AML-193 (cell line): ENCODE measurements around the gene MEA1.

Experiments used
- DNase-seq, 2 experiments: peaks; one replicate each; lab custom pipeline; 2025; lab: John Stamatoyannopoulos, UW

Gene MEA1

DNA sequence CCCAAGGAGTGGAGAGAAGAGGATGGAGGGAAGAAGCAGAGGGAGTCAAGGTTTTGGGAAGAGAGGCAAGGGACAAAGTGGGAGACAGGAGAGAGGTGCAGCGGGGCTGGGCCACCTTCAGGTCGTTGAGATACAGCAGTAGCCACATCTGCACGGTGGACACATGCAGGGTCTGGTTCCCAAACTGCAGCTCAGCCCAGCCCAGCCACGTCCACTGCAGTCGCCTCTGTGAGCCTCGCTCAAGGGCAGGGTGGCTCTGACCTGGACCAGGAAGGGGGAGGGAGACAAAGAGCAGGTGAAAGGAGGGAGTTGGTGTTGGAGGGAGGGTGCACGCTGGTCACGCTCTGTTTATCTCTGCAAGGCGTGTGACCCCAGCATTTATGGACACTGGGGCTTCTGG, 25.0 kb upstream of the MEA1 start:
- no peak for DNase-seq

DNA sequence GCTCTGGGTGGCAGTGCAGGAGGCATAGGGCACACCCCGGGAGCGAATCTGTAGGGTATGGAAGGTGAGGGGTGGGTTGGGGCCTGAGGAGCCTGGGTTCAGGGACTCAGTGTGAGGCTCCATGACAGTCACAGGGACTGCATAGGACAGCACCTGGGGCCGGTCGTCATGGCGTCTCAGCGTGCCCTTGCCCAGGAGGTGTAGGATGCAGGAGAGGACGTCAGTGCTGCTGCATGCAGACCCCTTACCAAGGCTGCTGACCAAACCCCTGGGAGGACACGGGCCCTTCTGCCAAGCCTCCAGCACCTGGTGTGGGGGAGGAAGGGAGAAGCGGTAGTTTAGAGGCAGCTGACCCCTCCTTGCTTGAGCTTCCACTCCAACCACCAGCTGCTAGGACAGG, 24.0 kb upstream of the MEA1 start:
- no peak for DNase-seq

DNA sequence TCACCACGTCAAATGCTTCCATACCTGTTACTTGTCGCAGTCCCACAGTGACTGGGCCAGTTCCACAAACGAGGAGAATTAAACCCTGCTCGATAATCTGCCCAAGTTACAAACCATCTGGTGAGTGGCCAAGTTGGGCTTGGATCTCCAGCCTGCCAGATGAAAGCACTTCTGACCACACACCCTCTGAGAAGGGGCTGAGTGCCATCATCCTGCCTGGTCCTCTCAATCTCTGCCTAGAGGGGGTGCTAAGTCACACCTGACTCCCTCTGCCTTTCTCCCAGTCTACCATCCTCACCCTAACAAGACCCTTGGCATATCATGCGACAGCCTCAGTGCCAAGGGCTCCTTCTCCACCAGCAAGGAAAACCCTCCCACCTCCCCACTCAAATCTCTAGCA, 23.5 kb upstream of the MEA1 start:
- no peak for DNase-seq

DNA sequence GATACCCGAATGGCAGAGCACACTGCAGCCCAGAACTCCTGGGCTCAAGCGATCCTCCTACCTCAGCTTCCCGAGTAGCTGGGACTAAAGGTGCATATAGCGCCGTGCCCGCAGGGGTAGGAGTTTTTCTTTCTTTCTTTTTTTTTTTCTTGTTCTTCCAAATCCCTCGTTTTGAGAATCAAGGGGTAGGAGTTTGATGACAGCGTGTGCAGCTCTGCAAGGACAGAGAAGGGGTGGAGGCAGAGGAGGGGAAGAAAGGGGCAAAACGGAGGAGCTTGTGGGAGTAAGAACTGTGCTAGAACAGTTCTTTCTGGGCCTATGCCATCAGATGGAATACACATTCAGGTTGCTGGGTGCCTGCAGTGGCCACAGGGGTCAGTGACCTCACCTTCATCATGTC, 23.0 kb upstream of the MEA1 start:
- DNase-seq, result no peak

DNA sequence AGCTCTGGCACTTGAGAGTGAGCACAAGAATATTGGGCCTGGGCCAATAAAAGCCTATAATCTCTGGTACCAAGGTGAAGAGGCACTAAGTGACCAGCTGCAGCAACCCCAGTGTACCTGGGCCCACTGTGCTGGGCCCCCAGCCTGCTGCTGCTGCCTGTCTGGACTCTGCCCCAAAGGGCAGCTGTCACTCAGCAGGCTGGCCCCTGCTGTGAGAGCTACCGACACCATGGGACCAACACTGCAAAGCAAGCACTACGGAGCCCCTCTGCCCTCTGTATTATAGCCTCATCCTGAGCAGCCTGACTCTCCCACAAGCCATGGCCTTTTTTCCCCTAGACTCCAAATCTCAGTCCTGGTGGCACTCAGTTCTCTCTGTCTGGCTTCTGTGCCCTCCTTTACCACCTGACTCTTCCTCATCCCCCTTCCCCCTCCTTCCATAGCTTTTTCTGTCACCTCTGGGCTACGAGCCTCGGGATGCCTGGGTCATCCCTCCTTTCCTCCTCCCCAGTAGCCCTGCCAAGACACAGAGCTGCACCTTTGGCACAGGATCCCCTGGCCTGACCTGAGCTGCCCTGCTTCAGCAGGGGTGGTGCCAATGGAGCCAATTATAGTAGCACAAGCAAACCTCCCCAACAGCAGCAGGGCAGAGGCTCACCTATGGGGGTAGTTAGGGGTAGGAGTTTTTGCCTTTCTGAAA, 21.9 kb upstream of the MEA1 start:
- no peak for DNase-seq

DNA sequence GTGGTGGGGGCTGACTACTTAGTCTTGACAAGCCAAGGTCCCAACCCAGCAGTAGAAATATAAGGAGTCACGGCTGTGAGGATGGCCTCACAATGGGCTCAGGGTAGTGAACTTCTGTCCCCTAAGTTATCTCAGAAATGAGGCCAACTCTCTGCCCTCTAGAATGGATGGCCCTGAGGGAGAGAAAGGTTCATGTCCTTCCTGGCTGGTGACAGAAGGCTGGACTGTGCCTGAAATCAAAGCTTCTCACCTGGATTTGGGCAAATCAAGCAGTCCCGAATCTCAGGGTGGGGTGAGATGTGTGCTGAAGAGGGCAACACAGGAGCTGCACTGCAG, 20.4 kb upstream of the MEA1 start:
- no peak for DNase-seq

DNA sequence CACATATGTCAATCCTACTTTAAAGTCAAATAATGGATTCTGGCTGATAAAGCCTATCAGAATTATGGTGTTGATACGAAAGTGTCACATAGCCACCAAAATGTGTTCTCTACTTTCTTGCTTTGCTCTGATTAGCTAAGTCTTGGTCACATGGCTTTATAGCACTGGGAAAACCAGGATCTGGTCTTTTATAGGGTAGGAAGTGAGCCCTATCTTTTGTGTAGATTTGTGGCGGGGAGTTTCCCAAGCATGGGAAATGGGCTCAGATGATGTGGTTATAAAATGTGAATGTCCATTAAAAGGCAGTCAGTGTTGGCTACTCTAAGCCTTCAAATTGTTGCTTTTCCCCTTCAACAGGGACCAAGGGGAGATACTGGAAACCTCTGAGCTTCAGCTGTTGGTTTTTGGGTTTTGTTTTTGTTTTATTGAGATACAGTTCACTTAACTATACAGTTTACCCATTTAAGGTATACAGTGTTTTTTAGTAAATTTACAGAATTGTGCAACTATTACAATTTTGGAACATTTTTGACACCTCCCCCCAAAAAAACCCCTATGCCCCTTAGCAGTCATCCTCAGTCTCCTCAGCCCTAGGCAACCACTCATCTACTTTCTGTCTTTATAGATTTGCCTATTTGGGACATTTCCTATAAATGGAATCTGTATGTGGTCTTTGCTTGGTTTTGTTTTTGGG, 19.9 kb upstream of the MEA1 start:
- no peak for DNase-seq

DNA sequence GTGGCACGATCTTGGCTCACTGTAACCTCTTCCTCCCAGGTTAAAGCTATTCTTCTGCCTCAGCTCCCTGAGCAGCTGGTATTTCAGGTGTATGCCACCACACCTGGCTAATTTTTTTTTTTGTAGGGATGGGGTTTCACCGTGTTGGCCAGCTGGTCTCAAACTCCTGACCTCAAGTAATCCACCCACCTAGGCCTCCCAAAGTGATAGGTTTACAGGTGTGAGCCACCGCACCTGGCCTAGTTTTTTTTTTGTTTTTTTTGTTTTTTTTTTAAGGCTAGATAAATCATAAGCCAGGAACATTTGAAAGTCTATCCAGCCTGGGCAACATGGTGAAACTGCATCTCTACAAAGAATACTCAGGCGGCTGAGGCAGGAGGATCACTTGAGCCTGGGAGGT, 18.6 kb upstream of the MEA1 start:
- no peak for DNase-seq

DNA sequence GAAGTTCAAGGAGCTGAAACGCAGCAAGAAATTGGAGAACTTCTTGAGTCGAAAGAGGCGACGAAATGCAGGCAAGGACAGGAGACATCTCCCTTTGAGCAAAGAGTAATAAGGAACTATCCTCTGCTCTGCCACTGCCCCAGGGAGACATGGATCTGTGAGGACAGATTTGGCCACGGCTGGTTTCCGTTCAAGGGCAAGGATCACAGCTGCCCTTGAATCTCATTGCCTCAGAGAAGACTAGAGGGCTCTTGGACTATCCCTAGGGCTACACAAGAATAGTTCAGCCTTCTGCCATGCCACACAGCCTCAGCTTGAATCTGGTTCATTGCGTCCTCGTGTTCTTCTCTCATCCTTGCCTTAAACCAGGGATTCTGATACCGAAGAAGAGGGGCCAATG, 15.4 kb upstream of the MEA1 start:
- DNase-seq, result no peak

DNA sequence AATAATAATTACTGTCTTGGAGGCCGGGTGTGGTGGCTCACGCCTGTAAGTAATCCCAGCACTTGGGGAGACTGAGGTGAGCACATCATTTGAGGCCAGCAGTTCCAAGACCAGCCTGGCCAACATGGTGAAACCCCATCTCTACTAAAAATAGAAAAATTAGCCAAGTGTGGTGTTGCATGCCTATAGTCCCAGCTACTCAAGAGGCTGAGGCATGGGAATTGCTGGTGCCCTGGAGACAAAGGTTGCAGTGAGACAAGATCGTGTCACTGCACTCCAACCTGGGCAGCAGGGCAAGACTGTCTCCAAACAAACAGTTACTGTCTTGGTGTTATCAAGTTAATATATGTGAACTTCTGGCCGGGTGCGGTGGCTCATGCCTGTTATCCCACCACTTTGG, 12.6 kb upstream of the MEA1 start:
- DNase-seq, result no peak

DNA sequence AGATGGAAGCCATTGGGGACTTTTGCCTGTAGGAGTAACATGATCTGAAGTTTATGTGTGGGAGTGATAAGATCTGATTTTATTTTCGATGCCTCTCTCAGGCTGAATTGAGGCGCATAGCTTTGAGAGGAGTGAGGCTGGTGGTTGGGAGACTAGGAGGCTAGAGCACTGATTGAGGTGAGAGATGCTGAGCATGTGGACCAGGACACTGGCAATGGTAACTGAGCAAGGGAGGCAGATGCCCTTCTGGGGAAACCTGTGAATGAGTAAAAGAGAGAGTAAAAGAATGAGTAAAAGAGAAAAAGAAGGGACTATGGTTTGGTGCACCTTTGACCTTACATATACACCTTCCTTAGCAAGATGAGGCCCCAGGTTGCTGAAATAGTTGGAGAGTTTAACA, 10.7 kb upstream of the MEA1 start:
- DNase-seq, result no peak

DNA sequence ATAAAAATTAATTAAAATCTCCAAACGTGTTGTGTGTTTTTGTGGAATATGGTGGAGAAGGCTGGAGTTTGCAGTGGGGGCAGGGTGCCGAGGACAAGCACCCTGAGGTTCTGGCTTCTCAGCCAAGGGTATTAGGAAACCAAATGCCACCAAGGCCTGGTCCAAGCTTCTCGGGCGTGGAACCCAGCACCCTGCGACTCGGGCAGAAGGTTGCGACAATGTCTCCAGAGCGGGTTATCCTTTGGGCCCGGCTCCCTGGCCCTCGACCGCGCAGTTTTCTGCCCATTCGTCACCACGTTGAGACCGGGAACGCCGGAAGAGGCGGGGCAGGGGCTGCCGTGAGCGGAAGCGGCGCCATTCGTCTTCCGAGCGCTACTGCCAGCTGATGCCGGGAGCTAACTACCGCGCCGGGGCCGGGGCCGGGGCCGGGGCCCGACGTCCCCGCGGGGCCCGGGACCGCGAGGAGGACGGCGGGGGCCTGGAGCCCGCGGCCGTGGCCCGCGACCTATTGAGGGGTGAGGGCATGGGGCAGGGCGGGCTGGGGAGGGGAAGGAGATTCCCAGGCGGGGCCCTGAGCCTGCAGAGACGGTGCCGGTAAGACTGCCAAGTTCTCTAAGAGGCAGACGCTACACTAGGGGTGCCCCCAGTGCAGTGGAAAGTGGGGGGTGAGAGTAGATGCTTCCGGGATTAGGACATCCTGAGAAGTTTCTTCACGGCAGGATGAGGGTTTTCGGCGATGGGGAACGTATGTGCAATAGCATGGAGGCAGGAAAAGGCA, 7.7 kb upstream of the MEA1 start, which contains the start of gene RRP36:
RRP36 (plus strand) TSS at position 354 of the 778 bp plus-strand sequence; CDS start at position 386, 32 bp downstream.
- DNase-seq, result peak; percentile 67 to 76

DNA sequence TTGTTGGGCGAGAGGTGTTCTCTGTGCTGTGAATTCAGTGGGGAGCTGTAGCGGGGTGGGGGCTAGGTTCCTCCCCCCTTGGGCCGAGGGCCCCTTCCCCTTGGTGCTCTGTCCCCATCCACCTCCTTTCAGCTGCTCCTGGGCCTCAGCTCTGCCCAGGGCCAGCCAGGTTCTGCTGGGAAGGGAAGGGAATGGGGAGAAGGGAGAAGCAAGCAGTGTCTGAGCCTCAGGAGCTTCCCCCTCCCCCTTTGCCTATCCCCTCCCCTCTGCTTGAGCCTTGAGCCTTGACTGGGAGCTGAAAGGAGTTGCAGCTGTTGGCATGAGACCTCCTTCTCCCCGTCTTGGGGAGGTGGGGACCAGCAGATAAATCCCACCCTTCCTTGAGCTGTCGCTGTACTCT, 7.1 kb upstream of the MEA1 start:
- DNase-seq, result no peak

DNA sequence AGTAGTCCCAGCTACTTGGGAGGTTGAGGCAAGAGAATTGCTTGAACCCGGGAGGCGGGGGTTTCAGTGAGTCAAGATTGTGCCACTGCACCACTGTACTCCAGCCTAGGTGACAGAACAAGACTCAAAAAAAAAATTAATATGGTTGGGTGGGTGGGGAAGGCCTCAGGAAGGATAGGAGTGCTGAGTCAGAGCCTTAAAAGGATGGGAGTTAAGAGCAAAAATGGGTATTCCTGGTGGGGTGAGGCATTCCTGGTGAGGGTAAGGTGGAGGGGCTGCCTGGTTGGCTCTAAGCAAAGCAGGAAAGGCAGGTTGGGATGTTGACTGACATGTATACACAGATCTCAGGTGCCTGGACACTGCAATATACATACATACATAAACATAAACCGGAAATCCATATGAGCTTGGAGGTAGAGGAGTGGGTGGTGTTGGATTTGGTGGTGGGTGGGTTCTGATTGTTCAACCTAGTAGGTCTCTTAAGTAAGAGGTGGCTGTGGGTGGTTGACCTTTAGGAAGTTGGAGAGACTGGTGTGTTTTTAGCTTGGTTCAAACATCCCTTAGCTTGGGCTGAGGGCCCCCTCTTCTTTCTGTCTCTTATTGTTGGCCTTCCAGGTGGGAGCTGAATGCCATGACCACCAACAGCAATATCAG, 6.4 kb upstream of the MEA1 start:
- DNase-seq, result no peak

DNA sequence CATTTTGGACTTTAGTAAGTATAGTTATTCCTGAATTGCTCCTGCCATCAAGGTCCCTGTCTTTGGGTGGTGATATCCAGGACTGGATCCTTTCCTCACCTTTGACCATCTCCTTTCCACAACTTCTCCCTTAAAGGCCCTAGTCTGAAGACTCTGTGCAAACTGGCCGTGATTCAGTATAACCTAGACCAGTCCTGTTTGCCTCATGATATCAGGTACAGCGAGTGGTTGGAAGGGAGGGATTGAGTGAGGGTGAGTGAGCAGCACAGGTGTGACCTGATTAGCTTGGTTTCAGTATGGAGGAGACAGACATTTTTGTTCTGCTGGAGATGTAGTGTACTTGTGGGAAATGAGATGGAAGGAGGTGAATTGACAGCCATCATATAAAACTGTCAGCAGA, 5.4 kb upstream of the MEA1 start:
- DNase-seq, result no peak

DNA sequence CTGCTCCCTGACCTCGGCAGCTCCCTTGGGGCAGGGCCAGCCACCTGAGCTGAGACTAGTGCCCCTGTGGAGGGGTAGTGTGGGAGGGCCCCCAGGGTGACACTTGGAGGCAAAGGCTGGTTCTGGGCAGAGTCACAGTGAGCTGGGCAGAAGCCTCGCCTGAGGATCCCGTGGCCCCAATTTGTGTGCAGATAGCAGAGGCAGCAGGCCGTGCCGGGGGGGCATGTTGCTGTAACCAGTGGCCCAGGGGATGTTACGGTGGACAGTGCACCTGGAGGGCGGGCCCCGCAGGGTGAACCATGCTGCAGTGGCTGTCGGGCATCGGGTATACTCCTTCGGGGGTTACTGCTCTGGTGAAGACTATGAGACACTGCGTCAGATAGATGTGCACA, 3.2 kb upstream of the MEA1 start:
- no peak for DNase-seq

DNA sequence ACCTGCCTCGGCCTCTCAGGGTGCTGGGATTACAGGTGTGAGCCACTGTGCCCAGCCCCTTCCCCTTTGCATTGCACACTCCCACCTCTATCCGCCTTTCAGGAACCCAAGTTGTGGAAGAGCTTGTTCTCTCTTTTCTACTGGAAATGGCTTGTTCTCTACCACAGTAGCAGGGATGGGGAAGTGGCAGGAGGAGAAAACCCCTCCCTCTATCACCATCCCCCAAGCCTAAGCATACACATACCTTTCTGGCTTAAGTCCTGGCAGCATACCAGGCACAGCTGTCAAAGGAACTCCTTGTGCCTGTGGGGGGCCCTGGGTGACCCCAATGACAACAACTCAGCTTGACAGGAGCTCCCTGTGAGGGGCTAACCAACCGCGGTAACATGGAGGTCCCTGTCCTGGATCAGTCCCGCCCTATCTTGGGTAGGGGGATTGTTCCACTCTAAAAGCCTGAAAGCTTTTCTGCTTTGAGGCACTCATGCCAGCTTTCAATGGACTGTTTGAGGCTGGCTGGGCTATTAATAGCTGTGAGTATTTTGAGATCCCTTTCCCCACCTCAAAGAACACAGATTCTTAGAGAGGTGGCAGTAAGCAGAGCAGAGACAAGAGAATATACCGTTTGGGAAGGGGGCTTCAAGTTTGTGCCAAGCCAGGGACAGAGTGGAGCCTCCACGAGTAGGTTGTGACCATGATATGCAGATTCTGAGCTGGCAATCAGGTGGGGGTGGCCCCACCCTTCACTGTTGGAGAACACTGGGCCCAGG, 2.6 kb upstream of the MEA1 start:
- no peak for DNase-seq

DNA sequence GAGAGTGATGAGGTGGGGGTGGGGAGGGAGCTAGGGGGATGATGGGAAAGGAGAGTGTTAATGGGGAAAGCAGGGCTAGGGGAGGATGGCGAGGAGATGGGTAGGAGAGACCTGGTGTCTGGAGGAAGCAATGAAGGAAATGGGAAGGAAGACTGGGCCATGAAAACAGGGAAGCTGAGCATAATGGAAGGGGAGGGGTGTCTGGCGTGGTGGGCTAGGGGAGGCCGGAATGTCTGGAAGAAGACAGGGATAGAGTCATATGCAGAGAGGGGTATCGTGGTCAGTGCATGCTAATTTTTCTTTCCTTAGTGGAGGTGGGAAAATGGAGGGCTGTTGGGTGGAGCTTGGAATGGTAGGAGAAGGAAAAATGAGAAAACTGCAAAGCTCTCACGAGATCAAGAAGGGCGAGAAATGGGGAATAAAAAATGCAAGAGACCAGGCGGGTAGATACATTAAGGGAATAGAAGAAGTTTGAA, 726 bp upstream of the MEA1 start:
- no peak for DNase-seq

DNA sequence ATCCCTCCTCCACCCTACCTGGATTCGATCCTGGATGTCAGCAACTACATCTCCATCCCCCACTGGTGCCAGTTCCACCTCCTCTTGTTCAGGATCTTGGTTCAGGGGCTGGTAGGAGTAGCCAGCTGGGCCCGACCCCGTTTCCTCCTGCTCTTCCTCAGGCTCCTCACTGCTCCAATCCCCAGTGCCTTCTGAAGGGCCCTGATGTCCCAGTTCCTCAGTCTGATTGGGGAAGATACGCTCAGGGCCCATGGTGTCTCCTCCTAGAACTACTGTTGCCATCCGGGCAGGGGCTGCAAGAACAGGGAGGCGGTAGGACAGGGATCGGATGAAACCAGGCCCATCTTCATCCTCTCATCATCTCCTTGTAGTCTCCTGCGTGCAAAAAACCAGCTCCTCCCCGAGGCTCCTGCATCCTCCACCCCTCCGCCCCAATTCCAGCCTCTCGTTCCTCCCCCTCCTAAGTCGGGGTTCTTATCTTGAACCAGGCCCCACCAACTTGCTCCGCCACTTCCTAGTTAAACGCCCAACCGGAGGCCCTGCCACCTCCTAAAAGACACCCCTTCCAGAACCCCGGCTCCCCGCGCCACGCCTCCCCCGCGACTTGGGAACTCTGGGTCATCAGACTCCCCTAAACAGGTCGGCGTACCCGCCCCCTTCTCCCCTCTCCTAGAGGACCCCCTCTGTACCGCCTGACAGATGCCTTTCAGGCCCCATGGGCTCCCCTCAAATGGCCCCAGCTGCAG, 476 bp downstream of the MEA1 start:
- peak; percentile 43 to 61 for DNase-seq

DNA sequence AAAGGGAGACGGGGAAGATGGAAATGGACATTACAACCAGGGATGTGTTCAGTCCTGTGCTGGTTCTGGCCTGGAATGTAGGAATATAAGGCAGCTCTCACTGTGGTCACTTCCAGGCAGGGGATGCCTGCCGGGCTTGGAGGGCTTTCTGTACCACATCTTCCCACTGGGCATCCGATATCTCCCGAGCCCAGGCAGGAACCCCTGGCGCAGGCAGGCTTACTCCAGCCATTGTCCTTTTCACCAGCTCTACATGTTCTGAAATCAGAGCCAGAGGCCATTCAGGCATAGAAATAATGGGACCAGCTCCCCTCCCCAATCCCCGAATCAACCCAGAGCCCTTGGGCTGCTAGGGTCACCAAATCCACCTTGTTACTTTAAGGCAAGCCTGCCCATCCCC, 1.4 kb downstream of the MEA1 start:
- no peak for DNase-seq

DNA sequence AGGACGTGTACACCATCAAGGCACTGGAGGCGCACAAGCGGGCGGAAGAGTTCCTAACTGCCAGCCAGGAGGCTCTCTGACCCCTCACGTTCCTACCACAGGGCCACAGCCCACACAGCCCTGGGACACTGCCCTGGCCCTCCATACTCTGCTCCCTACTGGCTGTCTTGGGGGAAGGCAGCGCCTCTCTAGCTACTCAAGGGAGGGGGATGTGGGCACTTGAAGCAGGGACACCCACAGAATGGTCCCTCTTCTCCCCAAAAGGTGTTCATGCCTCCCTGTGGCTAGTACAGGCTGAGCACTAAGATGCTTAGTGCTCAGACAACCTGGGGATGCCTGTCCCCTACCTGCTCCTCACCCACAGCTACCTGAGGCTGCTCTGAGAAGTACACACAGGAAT, 2.5 kb downstream of the MEA1 start:
- no peak for DNase-seq
